ENCODE results near the gene GABRD.

The GABRD gene, protein sequence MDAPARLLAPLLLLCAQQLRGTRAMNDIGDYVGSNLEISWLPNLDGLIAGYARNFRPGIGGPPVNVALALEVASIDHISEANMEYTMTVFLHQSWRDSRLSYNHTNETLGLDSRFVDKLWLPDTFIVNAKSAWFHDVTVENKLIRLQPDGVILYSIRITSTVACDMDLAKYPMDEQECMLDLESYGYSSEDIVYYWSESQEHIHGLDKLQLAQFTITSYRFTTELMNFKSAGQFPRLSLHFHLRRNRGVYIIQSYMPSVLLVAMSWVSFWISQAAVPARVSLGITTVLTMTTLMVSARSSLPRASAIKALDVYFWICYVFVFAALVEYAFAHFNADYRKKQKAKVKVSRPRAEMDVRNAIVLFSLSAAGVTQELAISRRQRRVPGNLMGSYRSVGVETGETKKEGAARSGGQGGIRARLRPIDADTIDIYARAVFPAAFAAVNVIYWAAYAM

GRCh38 chr1:2019172-2019543 lies at the start of gene GABRD:
GABRD (plus strand) TSS chr1:2019345; CDS start chr1:2019424, 79 bp downstream.
- no peak within 1 kb of the TSS for H3K4me3 ChIP-seq (ENCODE audit: low read depth, low read length)
- no peak for DNase-seq (ENCODE audit: low read depth)
- no peak for TF ChIP-seq CTCF (conservative IDR thresholded peaks at IDR 0.05; ENCODE audit: low read depth, low read length)

DNA sequence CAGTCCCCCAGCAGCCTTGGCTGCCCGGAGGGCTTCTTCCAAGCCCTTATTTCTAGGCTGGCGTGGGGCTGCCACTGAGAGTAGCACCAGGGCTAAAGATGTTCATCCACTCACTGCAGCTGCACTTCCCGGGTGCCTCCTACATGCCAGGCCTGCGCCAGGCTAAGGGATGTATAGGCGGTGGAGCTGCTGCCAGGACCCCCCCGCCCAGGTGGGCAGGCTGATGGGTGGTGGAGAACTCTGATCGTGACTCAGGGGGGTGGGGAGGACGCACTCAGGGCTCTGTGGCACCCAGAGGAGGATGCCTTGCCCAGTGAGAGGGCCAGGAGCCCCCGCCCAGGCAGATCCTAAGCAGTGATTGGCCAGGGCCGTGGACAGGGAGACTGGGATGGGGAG lies 49.6 kb upstream of the GABRD start:
- no peak for TF ChIP-seq CTCF (conservative IDR thresholded peaks at IDR 0.05; ENCODE audit: low read depth, low read length)
- no peak overlapping the region for H3K4me3 ChIP-seq (ENCODE audit: low read depth, low read length)
- DNase-seq (ENCODE audit: low read depth), result no peak

- no peak for DNase-seq (ENCODE audit: low read depth)
- no peak for TF ChIP-seq CTCF (conservative IDR thresholded peaks at IDR 0.05; ENCODE audit: low read depth, low read length)
- no peak overlapping the region for H3K4me3 ChIP-seq (ENCODE audit: low read depth, low read length)
These were observed 49.0 kb upstream of the GABRD start for GRCh38 chr1:1969953-1970716.

DNA sequence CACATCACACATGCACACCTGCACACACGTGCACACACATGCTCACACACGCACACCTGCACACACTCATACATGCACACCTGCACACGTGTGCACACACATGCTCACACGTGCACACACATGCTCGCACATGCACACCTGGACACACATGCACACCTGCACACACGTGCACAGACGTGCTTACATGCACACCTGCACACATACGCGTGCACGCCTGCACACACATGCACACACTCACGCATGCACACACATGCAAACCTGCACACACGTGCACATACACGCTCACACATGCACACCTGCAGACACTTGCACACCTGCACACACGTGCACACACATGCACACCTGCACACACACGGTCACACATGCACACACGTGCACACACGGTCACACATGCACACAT lies 48.1 kb upstream of the GABRD start:
- H3K4me3 ChIP-seq (ENCODE audit: low read depth, low read length), result no peak overlapping the region
- no peak for DNase-seq (ENCODE audit: low read depth)
- no peak for TF ChIP-seq CTCF (conservative IDR thresholded peaks at IDR 0.05; ENCODE audit: low read depth, low read length)

- DNase-seq (ENCODE audit: low read depth), result no peak
- TF ChIP-seq CTCF (conservative IDR thresholded peaks at IDR 0.05; ENCODE audit: low read depth, low read length), result no peak
- H3K4me3 ChIP-seq (ENCODE audit: low read depth, low read length), result no peak overlapping the region
These were observed 47.5 kb upstream of the GABRD start for GRCh38 chr1:1971688-1972087.

- DNase-seq (ENCODE audit: low read depth), result no peak
- no peak for TF ChIP-seq CTCF (conservative IDR thresholded peaks at IDR 0.05; ENCODE audit: low read depth, low read length)
- no peak overlapping the region for H3K4me3 ChIP-seq (ENCODE audit: low read depth, low read length)
These were observed 46.0 kb upstream of the GABRD start for GRCh38 chr1:1972976-1973715.

All from choroid plexus epithelial cell (primary cell).